Right hindlimb (tissue), 1 donor: Measurements from ENCODE around the gene GAREM2.
A peak's percentile ranks its signal among the peaks of the same experiment; 100 is the strongest.

Source experiments
- DNase-seq: peaks from one replicate; pipeline ENCODE4 v3.0.0-alpha.2; 2018

Gene GAREM2

GRCh38 chr2:26170795-26171194 lies 2.1 kb upstream of the GAREM2 start:
- DNase-seq: no peak

GRCh38 chr2:26172189-26172870 lies 558 bp upstream of the GAREM2 start:
- DNase-seq: no peak

- DNase-seq: no peak
Observed at GRCh38 chr2:26173776-26174482, 1.0 kb downstream of the GAREM2 start.

- DNase-seq: no peak
Observed at GRCh38 chr2:26174691-26175465, 2.0 kb downstream of the GAREM2 start.

- DNase-seq: no peak
Observed at GRCh38 chr2:26175466-26176278, 2.8 kb downstream of the GAREM2 start.

- DNase-seq: no peak
Observed at GRCh38 chr2:26176279-26176615, 3.4 kb downstream of the GAREM2 start.

GRCh38 chr2:26177122-26177521 lies 4.2 kb downstream of the GAREM2 start:
- no peak for DNase-seq

GRCh38 chr2:26178246-26178645 lies 5.4 kb downstream of the GAREM2 start:
- DNase-seq: no peak

GRCh38 chr2:26178746-26179436 lies 6.0 kb downstream of the GAREM2 start:
- DNase-seq: peak; percentile 49

GRCh38 chr2:26179446-26179913 lies 6.6 kb downstream of the GAREM2 start:
- no peak for DNase-seq

- DNase-seq: no peak
Observed at GRCh38 chr2:26182441-26182840, 9.6 kb downstream of the GAREM2 start.

GRCh38 chr2:26182887-26183630 lies 10.2 kb downstream of the GAREM2 start:
- no peak for DNase-seq

- DNase-seq: no peak
Observed at GRCh38 chr2:26184121-26184520, 11.2 kb downstream of the GAREM2 start.

- peak; percentile 92 for DNase-seq
Observed at GRCh38 chr2:26184555-26185303, 11.8 kb downstream of the GAREM2 start.

- DNase-seq: no peak
Observed at GRCh38 chr2:26185304-26185928, 12.5 kb downstream of the GAREM2 start.

GRCh38 chr2:26185954-26186770 lies 13.3 kb downstream of the GAREM2 start:
- no peak for DNase-seq

- DNase-seq: no peak
Observed at GRCh38 chr2:26187114-26187513, 14.2 kb downstream of the GAREM2 start.

GRCh38 chr2:26187537-26188104 lies 14.7 kb downstream of the GAREM2 start:
- DNase-seq: no peak

GRCh38 chr2:26189123-26189522 lies 16.2 kb downstream of the GAREM2 start:
- no peak for DNase-seq
